GM12872 (cell line): Measurements from ENCODE around the gene ADPRHL1.

Experiments used
- TF ChIP-seq, protein P1 (sequence below): IDR thresholded peaks from 3 replicates; pipeline ENCODE4 v1.5.1; 2011; ENCODE audit warnings: low read depth, mild to moderate bottlenecking, low read length, moderate library complexity; ENCODE audit not compliant: insufficient read depth

ADPRHL1 gene

DNA sequence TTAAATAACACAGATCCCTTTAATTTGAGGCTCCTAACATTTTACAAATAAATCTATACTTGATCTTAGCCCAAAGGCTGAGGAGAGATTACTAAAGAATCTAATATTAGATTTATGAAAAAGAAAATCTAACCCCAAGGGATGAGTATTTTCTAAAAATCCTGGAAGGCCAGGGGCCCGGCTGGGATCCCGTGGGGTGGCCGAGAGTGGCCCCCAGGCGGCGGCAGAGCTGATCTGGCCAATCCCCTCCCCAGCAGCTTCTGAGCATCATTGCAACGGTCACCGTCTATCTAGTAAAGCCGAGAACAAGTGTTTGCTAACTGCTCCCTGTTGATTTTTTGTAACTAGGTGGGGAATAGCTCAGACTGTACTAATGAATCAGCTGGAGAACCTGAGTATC is 37.5 kb downstream of the ADPRHL1 start:
- TF ChIP-seq, protein P1, sequence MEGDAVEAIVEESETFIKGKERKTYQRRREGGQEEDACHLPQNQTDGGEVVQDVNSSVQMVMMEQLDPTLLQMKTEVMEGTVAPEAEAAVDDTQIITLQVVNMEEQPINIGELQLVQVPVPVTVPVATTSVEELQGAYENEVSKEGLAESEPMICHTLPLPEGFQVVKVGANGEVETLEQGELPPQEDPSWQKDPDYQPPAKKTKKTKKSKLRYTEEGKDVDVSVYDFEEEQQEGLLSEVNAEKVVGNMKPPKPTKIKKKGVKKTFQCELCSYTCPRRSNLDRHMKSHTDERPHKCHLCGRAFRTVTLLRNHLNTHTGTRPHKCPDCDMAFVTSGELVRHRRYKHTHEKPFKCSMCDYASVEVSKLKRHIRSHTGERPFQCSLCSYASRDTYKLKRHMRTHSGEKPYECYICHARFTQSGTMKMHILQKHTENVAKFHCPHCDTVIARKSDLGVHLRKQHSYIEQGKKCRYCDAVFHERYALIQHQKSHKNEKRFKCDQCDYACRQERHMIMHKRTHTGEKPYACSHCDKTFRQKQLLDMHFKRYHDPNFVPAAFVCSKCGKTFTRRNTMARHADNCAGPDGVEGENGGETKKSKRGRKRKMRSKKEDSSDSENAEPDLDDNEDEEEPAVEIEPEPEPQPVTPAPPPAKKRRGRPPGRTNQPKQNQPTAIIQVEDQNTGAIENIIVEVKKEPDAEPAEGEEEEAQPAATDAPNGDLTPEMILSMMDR, result no peak

DNA sequence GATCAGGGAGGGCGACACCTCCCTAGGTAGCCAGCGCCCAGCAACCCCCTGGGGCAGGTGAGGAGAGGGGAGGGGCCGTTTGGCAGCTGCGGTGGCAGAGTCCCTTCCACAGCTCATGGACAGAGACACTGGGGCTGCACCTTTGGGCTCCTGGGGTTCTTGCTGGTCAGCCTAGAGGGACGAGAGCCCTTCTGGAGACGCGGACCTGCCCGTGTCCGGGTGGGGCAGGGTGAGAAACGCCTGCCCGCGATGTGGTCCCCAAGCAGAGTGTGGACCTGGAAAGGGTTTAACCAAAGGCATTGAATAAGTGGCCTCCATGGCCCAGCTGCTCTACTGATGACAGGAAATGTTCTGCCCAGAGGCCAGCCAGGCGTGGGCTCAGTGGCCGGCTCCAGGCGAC is 38.3 kb downstream of the ADPRHL1 start:
- TF ChIP-seq, protein P1, result no peak

DNA sequence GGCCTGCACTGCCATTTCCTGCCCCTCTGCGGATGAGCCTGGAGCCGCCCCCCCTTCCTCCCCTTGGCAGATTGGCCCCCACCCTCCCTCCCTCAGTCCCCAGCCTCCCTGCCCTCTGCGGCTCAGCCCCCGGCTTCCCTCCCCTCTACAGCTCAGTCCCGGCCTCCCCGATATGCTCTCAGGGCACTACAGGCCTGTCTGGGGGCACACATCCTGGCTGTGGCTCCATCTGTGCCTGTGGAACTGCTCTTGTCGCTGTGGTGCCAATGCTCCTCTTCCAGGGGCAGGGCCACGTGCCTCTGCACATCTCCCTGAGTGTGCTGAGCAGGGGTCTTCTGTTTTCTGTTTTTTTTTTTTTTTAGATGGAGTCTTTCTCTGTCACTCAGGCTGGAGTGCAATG is 39.0 kb downstream of the ADPRHL1 start:
- TF ChIP-seq, protein P1, result no peak

DNA sequence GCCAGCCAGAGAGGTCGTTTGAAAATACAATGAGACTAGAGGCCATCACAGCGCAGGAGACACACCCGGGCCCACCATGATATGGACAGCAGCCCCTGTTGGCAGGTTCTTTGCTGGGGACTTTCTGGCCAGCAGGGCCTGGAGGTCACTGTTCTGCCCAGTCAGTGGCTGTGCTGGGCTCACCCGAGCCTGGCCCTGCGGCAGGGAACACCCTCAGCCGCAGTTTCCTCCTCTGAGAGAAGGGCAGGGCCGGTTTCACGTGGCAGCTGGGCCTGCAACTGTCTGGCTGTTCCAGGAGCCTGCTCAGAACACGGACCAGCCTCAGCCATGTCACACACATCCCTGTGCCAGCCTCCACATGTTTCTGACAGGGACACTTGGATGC is 39.4 kb downstream of the ADPRHL1 start:
- TF ChIP-seq, protein P1, result no peak

DNA sequence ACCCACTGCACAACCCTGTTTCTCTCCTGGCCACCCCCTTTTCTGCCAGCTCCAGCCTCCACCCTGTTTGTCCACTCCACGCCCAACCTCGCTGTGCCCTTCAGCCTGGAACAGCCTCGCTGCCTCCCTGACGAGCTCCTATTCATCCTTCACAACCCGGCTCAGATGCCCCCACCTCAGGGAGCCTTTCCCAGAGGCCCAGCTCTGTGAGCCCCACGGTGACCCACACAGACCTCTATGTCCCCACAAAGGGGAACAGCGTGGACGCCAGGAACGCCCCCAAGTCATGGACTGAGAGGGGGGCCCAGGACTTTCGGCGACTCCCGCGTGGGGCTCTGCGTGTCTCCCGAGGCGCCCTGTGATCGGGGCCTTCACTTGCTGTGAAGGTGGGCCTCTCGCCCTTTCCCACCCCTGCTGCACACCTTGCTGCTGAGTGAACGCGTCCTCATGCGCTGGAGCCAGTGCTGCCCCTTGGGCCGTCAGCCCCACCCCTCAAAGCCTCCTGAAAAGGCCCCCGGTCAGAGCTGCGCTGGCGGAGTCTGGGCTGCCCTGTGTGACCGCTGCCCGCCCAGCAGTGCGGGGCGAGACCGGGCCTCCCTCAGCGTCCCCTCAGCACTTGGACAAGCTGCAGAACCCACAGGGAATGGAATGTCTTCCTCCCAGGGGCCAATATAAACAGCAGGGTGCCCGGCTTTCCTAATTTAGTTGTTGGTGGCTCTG is 40.0 kb downstream of the ADPRHL1 start:
- TF ChIP-seq, protein P1, result no peak

DNA sequence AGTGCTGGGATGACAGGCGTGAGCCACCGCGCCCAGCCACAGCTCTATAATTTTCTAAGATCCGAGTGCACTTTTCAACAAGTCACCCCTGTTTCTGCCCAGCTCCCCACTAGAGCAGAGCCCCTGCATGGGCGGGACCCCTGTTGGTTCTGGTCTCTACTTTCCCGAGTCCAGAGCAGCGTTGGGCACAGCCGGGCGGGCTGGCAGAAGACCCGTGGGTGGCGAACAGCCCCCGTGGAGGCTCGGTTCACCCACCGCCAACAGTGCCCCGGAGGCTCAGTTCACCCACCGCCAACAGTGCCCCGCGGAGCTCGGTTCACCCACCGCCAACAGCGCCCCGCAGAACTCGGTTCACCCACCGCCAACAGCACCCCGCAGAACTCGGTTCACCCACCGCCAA is 40.8 kb downstream of the ADPRHL1 start:
- TF ChIP-seq, protein P1, result no peak

DNA sequence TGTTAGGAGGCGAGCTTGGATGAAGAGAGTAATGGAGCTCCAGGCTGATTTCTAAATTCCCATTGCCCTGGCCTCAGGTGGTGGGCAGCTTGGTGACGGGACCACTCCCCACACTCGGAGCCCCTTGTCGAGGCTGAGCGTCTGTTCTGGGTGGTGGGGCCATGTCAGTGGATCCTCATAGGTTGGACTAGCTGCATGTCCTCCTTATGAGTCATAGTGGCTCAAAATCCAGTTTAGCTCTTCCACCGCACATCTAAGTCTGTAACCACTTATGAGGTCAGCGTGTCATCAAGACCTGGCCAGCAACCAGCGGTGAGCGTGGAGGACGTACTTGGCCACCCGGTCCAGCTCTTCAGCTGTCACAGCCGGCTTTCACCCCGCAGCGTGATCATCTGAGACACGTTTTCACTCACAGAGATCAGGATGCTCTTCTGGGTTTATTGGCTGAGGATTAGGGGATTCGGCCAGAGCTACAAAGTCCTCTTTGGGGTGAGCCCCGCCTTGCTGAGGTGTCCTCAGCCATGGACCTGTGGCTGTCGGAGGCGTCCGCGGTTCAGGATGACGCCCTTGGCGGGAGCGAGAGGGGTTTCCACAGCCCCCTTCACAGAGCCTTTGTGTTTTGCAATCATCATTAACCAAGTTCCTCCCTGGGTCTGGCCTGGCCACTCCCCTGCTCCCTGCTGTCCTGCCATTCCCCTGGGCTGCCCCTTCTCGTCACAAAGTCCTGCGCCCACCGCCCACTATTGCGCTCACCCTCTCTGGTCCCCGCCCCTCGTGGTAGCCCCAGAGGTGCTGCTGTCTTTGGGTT is 41.9 kb downstream of the ADPRHL1 start:
- TF ChIP-seq, protein P1, result no peak
